ENCODE results near the gene TMEM39B. TPM values are rescaled to one million over a fixed set of nuclear protein-coding genes. Genes with fewer than 3 reads are reported as not detected.
"Not testable (repeated sequence)": the region's sequence is repeated elsewhere in the genome, so short reads cannot be mapped to it uniquely, and the experiment has no call there.

Gene TMEM39B
- total and polyA plus RNA-seq, 10 donors, result 6.4 to 18.6 (median 12.0) TPM

- Histone ChIP-seq H3K4me3 (no peak overlapping the region), H3K36me3 (peaks cover 0 to 21% (median 3%) of the 10 kb centered on the region in 6 donors), H3K27ac (no peak overlapping the region), H3K9me3 (no peaks in the 10 kb centered on the region), H3K4me1 (peaks cover 3 to 50% (median 17%) of the 10 kb centered on the region in 6 donors), H3K27me3 (replicated peaks in 1 of 7) (no peaks in the 10 kb centered on the region)
- TF ChIP-seq POLR2AphosphoS5 (IDR thresholded peaks at IDR 0.05) (no peak), POLR2A (IDR thresholded peaks at IDR 0.05) (no peak), CTCF (IDR thresholded peaks at IDR 0.05 in 8 of 11, conservative IDR thresholded peaks at IDR 0.05 in 3 of 11) (no peak)
- WGBS, 5 donors, result 94 to 97% (median 96%) methylated on average over 5 of the region's 5 CpGs
- no peak for DNase-seq
- intact Hi-C loops (cut with DNase I; ENCODE audit: low total_unique reads), result no loop called here
These were observed 64.4 kb downstream of the TMEM39B start for GRCh38 chr1:32137111-32137510.

- intact Hi-C loops (cut with DNase I; ENCODE audit: low total_unique reads), result no loop called here
- TF ChIP-seq POLR2AphosphoS5 (IDR thresholded peaks at IDR 0.05) (no peak), CTCF (IDR thresholded peaks at IDR 0.05 in 8 of 11, conservative IDR thresholded peaks at IDR 0.05 in 3 of 11) (no peak), POLR2A (IDR thresholded peaks at IDR 0.05) (no peak)
- 77 to 85% (median 81%) methylated on average over 5 of the region's 5 CpGs for WGBS, 5 donors
These were observed 66.2 kb downstream of the TMEM39B start for GRCh38 chr1:32138965-32139364.

GRCh38 chr1:32142446-32143301, 69.9 kb downstream of the TMEM39B start:
- Histone ChIP-seq H3K9me3 (peaks cover 0 to 11% (median 10%) of the 10 kb centered on the region in 8 donors), H3K27me3 (replicated peaks in 1 of 7) (no peaks in the 10 kb centered on the region), H3K4me1 (peaks cover 3 to 73% (median 24%) of the 10 kb centered on the region in 6 donors), H3K4me3 (no peak overlapping the region), H3K36me3 (peaks cover 0 to 11% (median 2%) of the 10 kb centered on the region in 6 donors), H3K27ac (peak overlapping the region in 2 of 8 donors; percentile 8 to 25)
- intact Hi-C loops (cut with DNase I; ENCODE audit: low total_unique reads), result no loop called here
- WGBS, 5 donors, result 81 to 90% (median 87%) methylated on average over 6 of the region's 6 CpGs
- TF ChIP-seq POLR2AphosphoS5 (IDR thresholded peaks at IDR 0.05) (no peak), POLR2A (IDR thresholded peaks at IDR 0.05) (no peak)
- no peak for DNase-seq

More at GRCh38 chr1:32138965-32139364, 66.2 kb downstream of the TMEM39B start:
- H3K4me3 ChIP-seq, result no peak overlapping the region
- H3K36me3 ChIP-seq, result peaks cover 0 to 9% (median 3%) of the 10 kb centered on the region in 6 donors
- H3K27ac ChIP-seq, result no peak overlapping the region
- no peaks in the 10 kb centered on the region for H3K9me3 ChIP-seq
- H3K4me1 ChIP-seq, result peaks cover 3 to 58% (median 20%) of the 10 kb centered on the region in 6 donors
- H3K27me3 ChIP-seq (replicated peaks in 1 of 7), result no peaks in the 10 kb centered on the region
- no peak for DNase-seq

- Histone ChIP-seq H3K36me3 (peaks cover 0 to 17% (median 2%) of the 10 kb centered on the region in 6 donors), H3K4me1 (peaks cover 3 to 73% (median 24%) of the 10 kb centered on the region in 6 donors), H3K27ac (peak overlapping the region in 1 of 8 donors; percentile 25), H3K9me3 (peaks cover 2 to 17% (median 16%) of the 10 kb centered on the region in 8 donors)
- H3K27me3 ChIP-seq (replicated peaks in 1 of 7); DNase-seq; intact Hi-C loops (cut with DNase I; ENCODE audit: low total_unique reads); H3K4me3 ChIP-seq: not testable (repeated sequence)
- 87 to 97% (median 89%) methylated on average over 4 of the region's 4 CpGs for WGBS, 5 donors
These were observed 70.6 kb downstream of the TMEM39B start for GRCh38 chr1:32143302-32143695.

GRCh38 chr1:32144033-32144432, 71.3 kb downstream of the TMEM39B start:
- no peak for DNase-seq
- intact Hi-C loops (cut with DNase I; ENCODE audit: low total_unique reads), result no loop called here
- H3K27me3 ChIP-seq (replicated peaks in 1 of 7), result no peaks in the 10 kb centered on the region
- 94 to 96% (median 94%) methylated on average over 3 of the region's 3 CpGs for WGBS, 5 donors
- no peak overlapping the region for H3K4me3 ChIP-seq
- peaks cover 0 to 24% (median 5%) of the 10 kb centered on the region in 6 donors for H3K36me3 ChIP-seq
- H3K4me1 ChIP-seq, result peaks cover 0 to 66% (median 18%) of the 10 kb centered on the region in 6 donors
- H3K27ac ChIP-seq, result no peak overlapping the region
- no peak for TF ChIP-seq POLR2AphosphoS5 (IDR thresholded peaks at IDR 0.05)
- TF ChIP-seq POLR2A (IDR thresholded peaks at IDR 0.05), result no peak
- no peak for TF ChIP-seq CTCF (IDR thresholded peaks at IDR 0.05 in 8 of 11, conservative IDR thresholded peaks at IDR 0.05 in 3 of 11)
- peaks cover 2 to 25% (median 23%) of the 10 kb centered on the region in 8 donors for H3K9me3 ChIP-seq

DNA sequence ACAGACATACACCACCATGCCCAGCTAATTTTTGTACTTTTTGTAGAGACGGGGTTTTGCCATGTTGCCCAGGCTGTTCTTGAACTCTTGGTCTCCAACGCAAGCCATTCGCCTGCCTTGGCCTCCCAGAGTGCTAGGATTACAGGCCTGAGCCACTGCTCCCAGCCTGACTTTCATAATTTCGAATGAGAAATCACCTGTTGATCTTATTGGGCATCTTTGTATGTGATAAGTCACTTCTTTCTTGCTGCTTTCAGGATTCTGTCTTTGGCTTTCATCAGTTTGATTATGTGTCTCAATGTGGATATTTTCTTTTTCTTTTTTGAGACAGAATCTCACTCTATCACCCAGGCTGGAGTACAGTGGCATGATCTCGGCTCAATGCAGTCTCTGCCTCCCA, 75.1 kb downstream of the TMEM39B start:
- H3K9me3 ChIP-seq, result peaks cover 2 to 32% (median 29%) of the 10 kb centered on the region in 8 donors
- H3K36me3 ChIP-seq, result peaks cover 0 to 28% (median 5%) of the 10 kb centered on the region in 6 donors
- intact Hi-C loops (cut with DNase I; ENCODE audit: low total_unique reads); H3K4me3 ChIP-seq; H3K27ac ChIP-seq; DNase-seq; H3K27me3 ChIP-seq (replicated peaks in 1 of 7): not testable (repeated sequence)
- H3K4me1 ChIP-seq, result peaks cover 0 to 57% (median 11%) of the 10 kb centered on the region in 6 donors
- WGBS, 5 donors, result 94 to 100% (median 96%) methylated on average over 5 of the region's 5 CpGs

Measured in spleen (tissue), 11 donors.